ENCODE data around the gene REEP1.

DNA sequence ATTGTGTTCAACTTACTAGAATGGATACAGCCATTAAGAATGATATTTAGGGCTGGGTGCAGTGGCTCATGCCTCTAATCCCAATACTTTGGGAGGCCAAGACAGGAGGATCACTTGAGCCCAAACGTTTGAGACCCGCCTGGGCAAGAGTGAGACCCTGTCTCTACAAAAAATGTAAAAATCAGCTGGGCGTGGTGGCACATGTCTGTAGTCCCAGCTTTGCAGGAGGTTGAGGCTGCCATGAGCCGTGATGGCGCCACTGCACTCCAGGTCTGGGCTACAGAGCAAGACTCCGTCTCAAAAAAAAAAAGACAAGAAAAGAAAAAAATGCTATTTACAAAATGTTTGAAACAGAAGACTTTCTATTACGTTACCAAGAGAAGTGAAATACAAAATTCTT, 30.0 kb downstream of the REEP1 start:
- TF ChIP-seq, protein P1, sequence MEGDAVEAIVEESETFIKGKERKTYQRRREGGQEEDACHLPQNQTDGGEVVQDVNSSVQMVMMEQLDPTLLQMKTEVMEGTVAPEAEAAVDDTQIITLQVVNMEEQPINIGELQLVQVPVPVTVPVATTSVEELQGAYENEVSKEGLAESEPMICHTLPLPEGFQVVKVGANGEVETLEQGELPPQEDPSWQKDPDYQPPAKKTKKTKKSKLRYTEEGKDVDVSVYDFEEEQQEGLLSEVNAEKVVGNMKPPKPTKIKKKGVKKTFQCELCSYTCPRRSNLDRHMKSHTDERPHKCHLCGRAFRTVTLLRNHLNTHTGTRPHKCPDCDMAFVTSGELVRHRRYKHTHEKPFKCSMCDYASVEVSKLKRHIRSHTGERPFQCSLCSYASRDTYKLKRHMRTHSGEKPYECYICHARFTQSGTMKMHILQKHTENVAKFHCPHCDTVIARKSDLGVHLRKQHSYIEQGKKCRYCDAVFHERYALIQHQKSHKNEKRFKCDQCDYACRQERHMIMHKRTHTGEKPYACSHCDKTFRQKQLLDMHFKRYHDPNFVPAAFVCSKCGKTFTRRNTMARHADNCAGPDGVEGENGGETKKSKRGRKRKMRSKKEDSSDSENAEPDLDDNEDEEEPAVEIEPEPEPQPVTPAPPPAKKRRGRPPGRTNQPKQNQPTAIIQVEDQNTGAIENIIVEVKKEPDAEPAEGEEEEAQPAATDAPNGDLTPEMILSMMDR (IDR thresholded peaks at IDR 0.05), result no peak
- TF ChIP-seq POLR2A (IDR thresholded peaks at IDR 0.05) (no peak), EP300 (IDR thresholded peaks at IDR 0.05) (no peak)
